ENCODE data around the gene TMC1.

The TMC1 gene

GRCh38 chr9:72635197-72635596 lies 113.8 kb downstream of the TMC1 start:
- Histone ChIP-seq H2AFZ (no peak overlapping the region), H3K4me2 (ENCODE audit: low read length) (no peak overlapping the region), H3K36me3 (ENCODE audit: control insufficient read depth, insufficient read depth, low read length) (no peaks in the 10 kb centered on the region), H3K79me2 (no peaks in the 10 kb centered on the region), H3K27ac (no peak overlapping the region), H3K4me3 (ENCODE audit: low read depth, low read length) (no peak overlapping the region), H3K27me3 (ENCODE audit: control insufficient read depth, insufficient read depth, low read length) (no peaks in the 10 kb centered on the region), H3K9me3 (ENCODE audit: control insufficient read depth, low read length) (no peaks in the 10 kb centered on the region), H3K4me1 (no peaks in the 10 kb centered on the region), H3K9ac (no peak overlapping the region)
- TF ChIP-seq, protein P1, sequence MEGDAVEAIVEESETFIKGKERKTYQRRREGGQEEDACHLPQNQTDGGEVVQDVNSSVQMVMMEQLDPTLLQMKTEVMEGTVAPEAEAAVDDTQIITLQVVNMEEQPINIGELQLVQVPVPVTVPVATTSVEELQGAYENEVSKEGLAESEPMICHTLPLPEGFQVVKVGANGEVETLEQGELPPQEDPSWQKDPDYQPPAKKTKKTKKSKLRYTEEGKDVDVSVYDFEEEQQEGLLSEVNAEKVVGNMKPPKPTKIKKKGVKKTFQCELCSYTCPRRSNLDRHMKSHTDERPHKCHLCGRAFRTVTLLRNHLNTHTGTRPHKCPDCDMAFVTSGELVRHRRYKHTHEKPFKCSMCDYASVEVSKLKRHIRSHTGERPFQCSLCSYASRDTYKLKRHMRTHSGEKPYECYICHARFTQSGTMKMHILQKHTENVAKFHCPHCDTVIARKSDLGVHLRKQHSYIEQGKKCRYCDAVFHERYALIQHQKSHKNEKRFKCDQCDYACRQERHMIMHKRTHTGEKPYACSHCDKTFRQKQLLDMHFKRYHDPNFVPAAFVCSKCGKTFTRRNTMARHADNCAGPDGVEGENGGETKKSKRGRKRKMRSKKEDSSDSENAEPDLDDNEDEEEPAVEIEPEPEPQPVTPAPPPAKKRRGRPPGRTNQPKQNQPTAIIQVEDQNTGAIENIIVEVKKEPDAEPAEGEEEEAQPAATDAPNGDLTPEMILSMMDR (IDR thresholded peaks at IDR 0.05): no peak

DNA sequence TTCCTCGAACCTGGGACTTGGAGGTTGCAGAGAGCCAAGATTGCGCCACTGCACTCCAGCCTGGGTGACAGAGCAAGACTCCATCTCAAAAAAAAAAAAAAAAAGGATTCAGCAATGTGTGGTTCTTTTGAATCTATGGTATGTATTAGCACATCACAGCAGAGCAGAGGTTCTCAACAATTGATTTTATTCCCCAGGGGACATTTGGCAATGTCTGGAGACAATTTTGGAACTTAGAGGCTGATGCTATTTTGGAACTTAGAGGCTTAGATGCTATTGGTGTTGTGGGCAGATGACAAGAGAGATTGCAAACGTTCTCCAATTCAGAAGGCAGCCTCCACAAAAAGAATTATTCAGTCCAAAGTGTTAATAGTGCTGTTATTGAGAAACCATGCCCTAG lies 115.2 kb downstream of the TMC1 start:
- Histone ChIP-seq H3K9ac (no peak overlapping the region), H2AFZ (no peak overlapping the region), H3K36me3 (ENCODE audit: control insufficient read depth, insufficient read depth, low read length) (no peaks in the 10 kb centered on the region), H3K4me2 (ENCODE audit: low read length) (no peak overlapping the region), H3K4me1 (no peaks in the 10 kb centered on the region), H3K27me3 (ENCODE audit: control insufficient read depth, insufficient read depth, low read length) (no peaks in the 10 kb centered on the region), H3K9me3 (ENCODE audit: control insufficient read depth, low read length) (no peaks in the 10 kb centered on the region), H3K4me3 (ENCODE audit: low read depth, low read length) (no peak overlapping the region), H3K27ac (no peak overlapping the region), H3K79me2 (no peaks in the 10 kb centered on the region)
- TF ChIP-seq, protein P1 (IDR thresholded peaks at IDR 0.05): no peak

GRCh38 chr9:72643651-72644050 lies 122.2 kb downstream of the TMC1 start:
- H3K79me2 ChIP-seq: no peaks in the 10 kb centered on the region
- H3K27me3 ChIP-seq (ENCODE audit: control insufficient read depth, insufficient read depth, low read length): no peaks in the 10 kb centered on the region
- H3K4me3 ChIP-seq (ENCODE audit: low read depth, low read length): no peak overlapping the region
- no peak overlapping the region for H3K9ac ChIP-seq
- TF ChIP-seq, protein P1 (IDR thresholded peaks at IDR 0.05): no peak
- no peaks in the 10 kb centered on the region for H3K36me3 ChIP-seq (ENCODE audit: control insufficient read depth, insufficient read depth, low read length)
- no peaks in the 10 kb centered on the region for H3K4me1 ChIP-seq
- no peak overlapping the region for H2AFZ ChIP-seq
- H3K4me2 ChIP-seq (ENCODE audit: low read length): no peak overlapping the region
- H3K9me3 ChIP-seq (ENCODE audit: control insufficient read depth, low read length): no peaks in the 10 kb centered on the region
- H3K27ac ChIP-seq: no peak overlapping the region

DNA sequence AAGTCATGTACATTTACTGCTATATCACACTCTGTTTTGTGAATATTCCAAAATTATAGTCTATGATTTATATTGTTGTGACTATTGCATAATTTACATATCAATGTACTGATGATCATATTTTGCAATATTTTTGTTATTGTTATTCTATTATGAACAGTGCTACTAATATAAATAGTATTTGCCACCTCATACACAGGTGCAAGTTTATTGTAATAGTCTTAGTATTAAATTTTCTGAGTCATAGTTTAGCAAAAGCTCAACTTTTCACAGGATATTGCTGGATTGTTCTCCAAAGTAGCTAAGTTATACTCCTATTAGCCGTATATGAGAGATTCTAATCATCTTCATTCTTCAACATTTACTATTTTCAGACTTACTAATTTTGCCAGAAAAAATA lies 124.7 kb downstream of the TMC1 start:
- H3K27me3 ChIP-seq (ENCODE audit: control insufficient read depth, insufficient read depth, low read length): no peaks in the 10 kb centered on the region
- H3K27ac ChIP-seq: no peak overlapping the region
- no peak overlapping the region for H2AFZ ChIP-seq
- H3K4me2 ChIP-seq (ENCODE audit: low read length): no peak overlapping the region
- TF ChIP-seq, protein P1 (IDR thresholded peaks at IDR 0.05): no peak
- no peaks in the 10 kb centered on the region for H3K79me2 ChIP-seq
- H3K4me1 ChIP-seq: no peaks in the 10 kb centered on the region
- no peak overlapping the region for H3K4me3 ChIP-seq (ENCODE audit: low read depth, low read length)
- H3K9me3 ChIP-seq (ENCODE audit: control insufficient read depth, low read length): no peaks in the 10 kb centered on the region
- no peak overlapping the region for H3K9ac ChIP-seq
- no peaks in the 10 kb centered on the region for H3K36me3 ChIP-seq (ENCODE audit: control insufficient read depth, insufficient read depth, low read length)

GRCh38 chr9:72648324-72649126 lies 127.1 kb downstream of the TMC1 start:
- no peaks in the 10 kb centered on the region for H3K4me1 ChIP-seq
- H2AFZ ChIP-seq: no peak overlapping the region
- no peak overlapping the region for H3K9ac ChIP-seq
- no peaks in the 10 kb centered on the region for H3K27me3 ChIP-seq (ENCODE audit: control insufficient read depth, insufficient read depth, low read length)
- TF ChIP-seq, protein P1 (IDR thresholded peaks at IDR 0.05): no peak
- H3K36me3 ChIP-seq (ENCODE audit: control insufficient read depth, insufficient read depth, low read length): no peaks in the 10 kb centered on the region
- H3K79me2 ChIP-seq: no peaks in the 10 kb centered on the region
- H3K27ac ChIP-seq: no peak overlapping the region
- H3K9me3 ChIP-seq (ENCODE audit: control insufficient read depth, low read length): no peaks in the 10 kb centered on the region
- H3K4me3 ChIP-seq (ENCODE audit: low read depth, low read length): no peak overlapping the region
- no peak overlapping the region for H3K4me2 ChIP-seq (ENCODE audit: low read length)

Data from parathyroid adenoma (tissue), 2 donors.